AG04450 (cell line): Measurements from ENCODE around the gene UHRF1. TPM values are rescaled to one million over a fixed set of nuclear protein-coding genes. Genes with fewer than 3 reads are reported as not detected.
"Not testable (repeated sequence)": the region's sequence is repeated elsewhere in the genome, so short reads cannot be mapped to it uniquely, and the experiment has no call there.

ENCODE experiments used
- CTCF ChIA-PET: fragments of 300-600, 350-600 bp; formaldehyde crosslinking; extraction: SDS; loops from one replicate; lab custom pipeline; 2022; ENCODE audit warnings: antibody characterized with exemption, inconsistent platforms; lab: Charles Lee
- POLR2A ChIA-PET: fragments of 350-600 bp; formaldehyde crosslinking; extraction: SDS; loops from one replicate; lab custom pipeline; 2021; ENCODE audit warnings: antibody characterized with exemption, inconsistent platforms; lab: Yijun Ruan, JAX
- DNase-seq: peaks from one replicate; pipeline ENCODE4 v3.0.0-alpha.2; 2011; ENCODE audit warnings: low read depth, low spot score
- H3K27ac ChIP-seq: one replicate; pipeline ENCODE4 v1.5.1; 2012; ENCODE audit warnings: low read depth, low read length, control low read depth
- H3K27me3 ChIP-seq: one replicate; pipeline ENCODE4 v1.6.0; 2012; ENCODE audit warnings: low read length; ENCODE audit not compliant: control insufficient read depth, insufficient read depth
- H3K4me3 ChIP-seq: 2 replicates; pipeline ENCODE4 v1.5.1; 2011; ENCODE audit warnings: mild to moderate bottlenecking, low read depth, low read length, control low read depth
- H3K9me3 ChIP-seq: 2 replicates; pipeline ENCODE4 v1.5.1; 2012; ENCODE audit warnings: low read length; ENCODE audit not compliant: control insufficient read depth, insufficient read depth
- CTCF ChIP-seq: IDR thresholded peaks from 2 replicates; pipeline ENCODE4 v1.5.1; 2011; ENCODE audit warnings: low read depth, low read length, control low read depth, inconsistent platforms
- polyA plus RNA-seq: library from polyadenylated mRNA; depleted of rRNA; stranded (reverse); fragments of >200 nt; gene quantifications from 2 replicates; pipeline ENCODE4 v1.2.3, GENCODE V29; 2011

Gene UHRF1
- polyA plus RNA-seq, 1 experiment: 6.1 TPM

- ChIA-PET POLR2A (interaction anchor here (1.1 kb wide), 1 partner anchor 37 kb away, joined by 4 read pairs; no protein-coding TSS in a partner anchor), CTCF (interaction anchor here (0.6 to 1.7 kb wide), 5 partner anchors 24 to 102 kb away, joined by 3 to 19 read pairs (median 8); no protein-coding TSS in a partner anchor)
- Histone ChIP-seq H3K4me3 (no peak overlapping the region), H3K27ac (no peak overlapping the region), H3K27me3 (no peaks in the 10 kb centered on the region), H3K9me3 (no peaks in the 10 kb centered on the region; the same call in 1 of the 2 replicates)
- no peak for TF ChIP-seq CTCF
- DNase-seq: no peak
Measured at GRCh38 chr19:4873930-4874329, 35.4 kb upstream of the UHRF1 start.

- H3K27ac ChIP-seq: peak overlapping the region; percentile 11
- no peak for TF ChIP-seq CTCF
- H3K4me3 ChIP-seq: no peak overlapping the region
- ChIA-PET POLR2A (no interaction called here), CTCF (no interaction called here)
- H3K27me3 ChIP-seq: no peaks in the 10 kb centered on the region
- H3K9me3 ChIP-seq: no peaks in the 10 kb centered on the region; the same call in 1 of the 2 replicates
- no peak for DNase-seq
Measured at GRCh38 chr19:4877753-4878490, 31.4 kb upstream of the UHRF1 start.

GRCh38 chr19:4878491-4878968 lies 30.8 kb upstream of the UHRF1 start:
- no peak for DNase-seq
- ChIA-PET CTCF (interaction anchor here (0.5 kb wide), 1 partner anchor 33 kb away, joined by 3 read pairs; no protein-coding TSS in a partner anchor), POLR2A (no interaction called here)
- Histone ChIP-seq H3K4me3 (no peak overlapping the region), H3K27me3 (no peaks in the 10 kb centered on the region), H3K27ac (peak overlapping the region; percentile 11), H3K9me3 (no peaks in the 10 kb centered on the region; the same call in 1 of the 2 replicates)
- TF ChIP-seq CTCF: no peak

- no peak overlapping the region for H3K27ac ChIP-seq
- DNase-seq: no peak
- no peak for TF ChIP-seq CTCF
- POLR2A ChIA-PET: no interaction called here
- CTCF ChIA-PET: interaction anchor here (0.5 kb wide), 1 partner anchor 32 kb away, joined by 3 read pairs; no protein-coding TSS in a partner anchor
- no peaks in the 10 kb centered on the region; the same call in 1 of the 2 replicates for H3K9me3 ChIP-seq
- no peaks in the 10 kb centered on the region for H3K27me3 ChIP-seq
- H3K4me3 ChIP-seq: no peak overlapping the region
Measured at GRCh38 chr19:4879041-4879440, 30.3 kb upstream of the UHRF1 start.

GRCh38 chr19:4882874-4883273 lies 26.4 kb upstream of the UHRF1 start:
- H3K27me3 ChIP-seq, H3K27ac ChIP-seq, DNase-seq, H3K4me3 ChIP-seq, H3K9me3 ChIP-seq: not testable (repeated sequence)
- CTCF ChIA-PET: interaction anchor here (0.7 kb wide), 1 partner anchor 59 kb away, joined by 3 read pairs; no protein-coding TSS in a partner anchor
- POLR2A ChIA-PET: interaction anchor here (0.7 kb wide), 1 partner anchor 86 kb away, joined by 6 read pairs; the partner anchor contains the start of gene KDM4B

GRCh38 chr19:4884993-4885392 lies 24.3 kb upstream of the UHRF1 start:
- H3K27me3 ChIP-seq, H3K27ac ChIP-seq, DNase-seq, H3K4me3 ChIP-seq, CTCF ChIA-PET, H3K9me3 ChIP-seq: not testable (repeated sequence)
- POLR2A ChIA-PET: interaction anchor here (0.6 kb wide), 1 partner anchor 199 kb away, joined by 5 read pairs; no protein-coding TSS in a partner anchor

- H3K27ac ChIP-seq, H3K27me3 ChIP-seq, DNase-seq, H3K4me3 ChIP-seq, H3K9me3 ChIP-seq, POLR2A ChIA-PET, CTCF ChIA-PET: not testable (repeated sequence)
Measured at GRCh38 chr19:4887803-4888202, 21.5 kb upstream of the UHRF1 start.
